AG04449 (cell line): Measurements from ENCODE around the gene LCP1.

Experiments used
- CTCF ChIA-PET: fragments of 350-600 bp; formaldehyde crosslinking; extraction: SDS; loops from one replicate; lab custom pipeline; 2021; ENCODE audit warnings: antibody characterized with exemption; lab: Yijun Ruan, JAX
- POLR2A ChIA-PET: fragments of 400-600, 350-600 bp; formaldehyde crosslinking; extraction: SDS; loops from one replicate; lab custom pipeline; 2020; ENCODE audit warnings: antibody characterized with exemption, inconsistent platforms; lab: Yijun Ruan, JAX
- DNase-seq: peaks from one replicate; pipeline ENCODE4 v3.0.0-alpha.2; 2010; ENCODE audit warnings: low read depth, low spot score
- H3K4me3 ChIP-seq: 2 replicates; pipeline ENCODE4 v1.5.1; 2011; ENCODE audit warnings: low read depth, mild to moderate bottlenecking, control low read depth, low read length
- CTCF ChIP-seq: IDR thresholded peaks from one replicate; pipeline ENCODE4 v1.5.1; 2011; ENCODE audit warnings: mild to moderate bottlenecking, moderate library complexity, low read length, control low read depth, inconsistent platforms; ENCODE audit not compliant: insufficient read depth; ENCODE audit errors: missing control alignments

Gene LCP1

GRCh38 chr13:46211116-46211482, 29.1 kb upstream of the LCP1 start:
- DNase-seq, result no peak
- ChIA-PET CTCF (interaction anchor here (1.0 kb wide), 1 partner anchor 51 kb away, joined by 4 read pairs; no protein-coding TSS in a partner anchor), POLR2A (no interaction called here)
- H3K4me3 ChIP-seq, result peak overlapping the region; percentile 56
- TF ChIP-seq CTCF, result no peak

GRCh38 chr13:46210362-46211083, 28.5 kb upstream of the LCP1 start:
- no peak for TF ChIP-seq CTCF
- DNase-seq, result no peak
- ChIA-PET POLR2A (no interaction called here), CTCF (interaction anchor here (1.0 kb wide), 1 partner anchor 50 kb away, joined by 4 read pairs; no protein-coding TSS in a partner anchor)
- no peak overlapping the region for H3K4me3 ChIP-seq

GRCh38 chr13:46207828-46208227, 25.9 kb upstream of the LCP1 start:
- ChIA-PET CTCF (interaction anchor here (1.3 kb wide), 1 partner anchor 48 kb away, joined by 4 read pairs; no protein-coding TSS in a partner anchor), POLR2A (no interaction called here)
- DNase-seq, result no peak
- TF ChIP-seq CTCF, result no peak
- no peak overlapping the region for H3K4me3 ChIP-seq

GRCh38 chr13:46206143-46206542, 24.2 kb upstream of the LCP1 start:
- POLR2A ChIA-PET, result no interaction called here
- H3K4me3 ChIP-seq, result no peak overlapping the region
- DNase-seq, result no peak
- CTCF ChIA-PET, result no interaction called here
- TF ChIP-seq CTCF, result no peak

GRCh38 chr13:46202966-46203365, 21.0 kb upstream of the LCP1 start:
- DNase-seq, result no peak
- H3K4me3 ChIP-seq, result no peak overlapping the region
- CTCF ChIA-PET, result no interaction called here
- no peak for TF ChIP-seq CTCF
- POLR2A ChIA-PET, result no interaction called here

GRCh38 chr13:46202188-46202795, 20.3 kb upstream of the LCP1 start:
- no peak for TF ChIP-seq CTCF
- POLR2A ChIA-PET, result no interaction called here
- no peak overlapping the region for H3K4me3 ChIP-seq
- DNase-seq, result no peak
- CTCF ChIA-PET, result no interaction called here
